GM12865 (cell line): ENCODE measurements around the gene PPP1R14B.

ENCODE experiments used
- DNase-seq: peaks from one replicate; pipeline ENCODE4 v3.0.0; 2010; ENCODE audit warnings: low read depth
- H3K4me3 ChIP-seq: 2 replicates; pipeline ENCODE4 v1.5.1; 2011; ENCODE audit warnings: mild to moderate bottlenecking, low read depth, low read length, control low read depth
- CTCF ChIP-seq: IDR thresholded peaks from 2 replicates; pipeline ENCODE4 v1.5.1; 2011; ENCODE audit warnings: low read length, control low read depth, low read depth, inconsistent platforms; ENCODE audit not compliant: insufficient read depth; ENCODE audit errors: missing control alignments

The PPP1R14B gene

GRCh38 chr11:64263021-64263946 lies 16.5 kb upstream of the PPP1R14B start:
- TF ChIP-seq CTCF: no peak
- no peak overlapping the region for H3K4me3 ChIP-seq
- DNase-seq: no peak

GRCh38 chr11:64262271-64263002 lies 15.7 kb upstream of the PPP1R14B start:
- no peak overlapping the region for H3K4me3 ChIP-seq
- TF ChIP-seq CTCF: no peak
- no peak for DNase-seq

- DNase-seq: no peak
- no peak overlapping the region for H3K4me3 ChIP-seq
- TF ChIP-seq CTCF: no peak
Observed at GRCh38 chr11:64261556-64262080, 14.9 kb upstream of the PPP1R14B start.

GRCh38 chr11:64260147-64260708 lies 13.5 kb upstream of the PPP1R14B start:
- DNase-seq: no peak
- no peak for TF ChIP-seq CTCF
- H3K4me3 ChIP-seq: no peak overlapping the region

- H3K4me3 ChIP-seq: no peak overlapping the region
- no peak for TF ChIP-seq CTCF
- DNase-seq: peak; percentile 40
Observed at GRCh38 chr11:64259533-64260067, 12.9 kb upstream of the PPP1R14B start.

- DNase-seq: no peak
- TF ChIP-seq CTCF: no peak
- H3K4me3 ChIP-seq: no peak overlapping the region
Observed at GRCh38 chr11:64258946-64259532, 12.3 kb upstream of the PPP1R14B start.
